Bronchial epithelial cell (primary cell): ENCODE data around the gene LSAMP. TPM values are rescaled to one million over a fixed set of nuclear protein-coding genes. Genes with fewer than 3 reads are reported as not detected.

Experiments used
- DNase-seq: peaks from one replicate; pipeline ENCODE4 v3.0.0-alpha.2; 2010; ENCODE audit warnings: low read depth
- FAIRE-seq: peaks from 2 replicates; lab custom pipeline; 2011; peaks lifted over from hg19 to GRCh38; lab: Jason Lieb, UNC
- H3K27me3 ChIP-seq: 2 replicates; pipeline ENCODE4 v1.5.1; 2011; ENCODE audit warnings: low read length; ENCODE audit not compliant: control insufficient read depth, insufficient read depth
- H3K36me3 ChIP-seq: 2 replicates; pipeline ENCODE4 v1.5.1; 2011; ENCODE audit warnings: low read length; ENCODE audit not compliant: control insufficient read depth, insufficient read depth
- H3K4me3 ChIP-seq: 2 replicates; pipeline ENCODE4 v1.5.1; 2011; ENCODE audit warnings: mild to moderate bottlenecking, low read depth, low read length, control low read depth
- CTCF ChIP-seq: IDR thresholded peaks from 2 replicates; pipeline ENCODE4 v1.5.1; 2011; ENCODE audit warnings: mild to moderate bottlenecking, moderate library complexity, low read length, control low read depth, inconsistent platforms; ENCODE audit not compliant: insufficient read depth, severe bottlenecking
- total RNA-seq: library from RNA; depleted of rRNA; stranded (reverse); fragments of >200 nt; gene quantifications from 2 replicates; pipeline ENCODE4 v1.2.1, GENCODE V29; 2014

Gene LSAMP
- total RNA-seq, 1 donor from 2014 or later: 0.26 TPM

GRCh38 chr3:116413319-116413718 is 32.0 kb downstream of the LSAMP start:
- no peak for DNase-seq
- FAIRE-seq: no peak
- H3K4me3 ChIP-seq: no peak overlapping the region
- no peak for TF ChIP-seq CTCF
- H3K27me3 ChIP-seq: no peaks in the 10 kb centered on the region
- no peaks in the 10 kb centered on the region for H3K36me3 ChIP-seq

GRCh38 chr3:116408473-116408872 is 36.8 kb downstream of the LSAMP start:
- FAIRE-seq (no peak), DNase-seq (no peak)
- TF ChIP-seq CTCF: no peak
- Histone ChIP-seq H3K27me3 (no peaks in the 10 kb centered on the region), H3K4me3 (no peak overlapping the region), H3K36me3 (no peaks in the 10 kb centered on the region)

GRCh38 chr3:116405231-116405630 is 40.1 kb downstream of the LSAMP start:
- no peak for TF ChIP-seq CTCF
- H3K36me3 ChIP-seq: no peaks in the 10 kb centered on the region
- FAIRE-seq (no peak), DNase-seq (no peak)
- no peak overlapping the region for H3K4me3 ChIP-seq
- H3K27me3 ChIP-seq: no peaks in the 10 kb centered on the region

GRCh38 chr3:116399701-116400226 is 45.5 kb downstream of the LSAMP start:
- Histone ChIP-seq H3K4me3 (no peak overlapping the region), H3K36me3 (no peaks in the 10 kb centered on the region), H3K27me3 (no peaks in the 10 kb centered on the region)
- FAIRE-seq: no peak
- TF ChIP-seq CTCF: no peak
- DNase-seq: no peak

GRCh38 chr3:116394365-116394764 is 50.9 kb downstream of the LSAMP start:
- peak; percentile 33 for DNase-seq
- H3K27me3 ChIP-seq: no peaks in the 10 kb centered on the region

More at GRCh38 chr3:116394365-116394764, 50.9 kb downstream of the LSAMP start:
- Histone ChIP-seq H3K4me3 (no peak overlapping the region), H3K36me3 (no peaks in the 10 kb centered on the region)
- FAIRE-seq: no peak
- no peak for TF ChIP-seq CTCF
